Measurements from ENCODE around the gene TEX29. TPM values are rescaled to one million over a fixed set of nuclear protein-coding genes. Genes with fewer than 3 reads are reported as not detected.

Gene TEX29
- total RNA-seq, 2 donors from 2014 or later, result 1.7 to 2.2 TPM

DNA sequence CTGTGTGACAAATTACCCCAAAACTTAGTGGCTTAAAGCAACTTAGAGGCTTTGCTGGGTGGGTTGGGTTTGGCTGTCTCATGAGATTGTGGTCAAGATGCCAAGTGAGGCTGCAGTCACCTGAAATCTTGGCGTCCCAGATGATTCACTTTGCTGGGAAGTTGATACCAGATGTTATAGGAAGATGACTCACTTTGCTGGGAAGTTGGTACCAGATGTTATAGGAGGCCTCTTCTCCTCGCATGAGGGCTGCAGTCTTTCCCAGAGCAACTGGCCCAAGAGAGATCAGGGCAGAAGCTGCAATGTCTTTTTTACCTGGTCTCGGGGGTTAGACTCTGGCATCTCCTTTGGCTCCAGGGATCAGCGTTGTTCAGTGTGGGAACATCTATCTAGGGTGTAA lies 16.8 kb downstream of the TEX29 start:
- no peak overlapping the region for H3K27ac Mint-ChIP-seq
- no peak overlapping the region for H3K4me3 Mint-ChIP-seq
- no peaks in the 10 kb centered on the region for H3K27me3 Mint-ChIP-seq
- peak; percentile 29 for ATAC-seq (replicated peaks)
- peaks cover 6% of the 10 kb centered on the region for H3K36me3 Mint-ChIP-seq (ENCODE audit: low read depth)
- peaks cover 10% of the 10 kb centered on the region for H3K9me3 Mint-ChIP-seq
- no peaks in the 10 kb centered on the region for H3K4me1 Mint-ChIP-seq

DNA sequence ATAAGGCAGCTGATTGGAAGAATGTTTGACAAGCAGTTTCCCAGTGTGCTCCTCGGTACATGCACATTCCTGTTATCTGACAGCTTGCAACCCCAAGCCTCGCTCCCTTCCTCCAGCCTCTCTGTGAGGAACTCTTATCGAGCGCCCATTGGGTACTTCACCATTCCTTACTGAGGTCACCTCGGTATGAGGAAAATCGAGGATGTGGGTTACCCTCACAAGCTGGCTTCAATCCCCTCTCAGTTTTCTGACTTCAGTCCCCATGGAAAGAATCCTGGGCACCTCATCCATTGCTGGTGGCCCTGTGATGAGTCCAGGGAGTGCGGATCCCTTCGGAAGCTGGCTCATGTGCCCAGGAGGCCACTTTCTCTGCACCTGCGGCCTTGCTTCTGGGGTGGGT lies 17.3 kb downstream of the TEX29 start:
- no peak for ATAC-seq (replicated peaks)
- Mint-ChIP-seq H3K4me1 (no peaks in the 10 kb centered on the region), H3K4me3 (no peak overlapping the region), H3K27me3 (no peaks in the 10 kb centered on the region), H3K27ac (no peak overlapping the region), H3K36me3 (ENCODE audit: low read depth) (peaks cover 6% of the 10 kb centered on the region), H3K9me3 (peaks cover 10% of the 10 kb centered on the region)

DNA sequence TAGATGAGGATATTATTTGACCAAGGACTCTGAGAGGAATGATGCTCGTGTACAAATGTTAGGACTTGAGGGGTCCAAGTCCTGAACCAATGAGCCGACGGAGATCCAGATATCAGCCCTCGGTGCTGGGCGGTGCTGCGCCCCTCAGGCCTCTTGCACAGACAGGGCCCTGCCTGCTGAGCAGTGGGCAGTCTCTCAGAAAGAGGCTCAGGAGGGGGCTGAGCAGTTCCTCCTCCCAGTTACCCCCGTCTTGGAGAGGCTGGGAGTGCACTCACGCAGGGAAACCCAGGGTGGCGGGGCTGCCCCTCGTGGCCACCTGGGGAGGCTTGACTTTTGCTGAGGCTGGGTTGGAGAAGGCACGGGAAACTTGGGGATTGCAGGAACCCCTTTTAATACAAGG lies 18.4 kb downstream of the TEX29 start:
- Mint-ChIP-seq H3K4me1 (no peaks in the 10 kb centered on the region), H3K36me3 (ENCODE audit: low read depth) (peaks cover 13% of the 10 kb centered on the region), H3K9me3 (peaks cover 3% of the 10 kb centered on the region), H3K27me3 (no peaks in the 10 kb centered on the region), H3K4me3 (no peak overlapping the region), H3K27ac (peak overlapping the region; percentile 30)
- ATAC-seq (replicated peaks), result no peak

DNA sequence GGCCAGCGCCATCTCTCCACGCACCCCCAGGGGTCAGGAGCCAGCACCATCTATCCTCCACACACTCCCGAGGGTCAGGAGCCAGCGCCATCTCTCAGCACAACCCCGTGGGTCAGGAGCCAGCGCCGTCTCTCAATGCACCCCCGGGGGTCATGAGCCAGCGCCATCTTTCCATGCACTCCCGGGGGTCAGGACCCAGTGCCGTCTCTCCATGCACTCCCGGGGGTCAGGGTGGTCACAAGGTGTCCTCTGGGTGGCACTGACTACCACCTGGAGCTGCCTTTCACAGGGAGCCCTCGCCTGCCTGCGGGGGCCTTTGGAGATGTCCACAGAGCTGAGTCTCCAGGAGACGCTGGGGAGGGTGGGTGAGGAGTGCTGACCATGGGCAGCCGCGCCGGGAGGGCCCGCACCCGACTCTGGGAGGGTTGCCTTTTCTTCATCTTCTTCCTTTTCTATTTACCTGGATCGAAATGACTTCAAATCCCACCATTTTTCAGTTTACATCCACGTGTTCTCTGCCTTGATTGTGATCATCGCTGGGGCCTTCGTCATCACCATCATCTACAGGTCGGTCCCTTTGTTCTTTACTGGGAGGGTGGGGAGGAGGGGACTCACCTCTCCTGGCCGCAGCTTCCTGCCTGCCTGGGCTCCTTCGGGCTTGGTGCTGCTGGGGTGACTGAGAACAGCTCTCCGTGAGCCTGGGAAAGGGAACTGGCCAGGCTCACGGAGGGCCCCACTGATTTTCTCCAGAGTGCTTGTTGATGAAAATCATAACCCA lies 19.1 kb downstream of the TEX29 start:
- H3K9me3 Mint-ChIP-seq, result peaks cover 3% of the 10 kb centered on the region
- no peak overlapping the region for H3K4me3 Mint-ChIP-seq
- no peak overlapping the region for H3K27ac Mint-ChIP-seq
- H3K4me1 Mint-ChIP-seq, result no peaks in the 10 kb centered on the region
- no peak for ATAC-seq (replicated peaks)
- peaks cover 17% of the 10 kb centered on the region for H3K36me3 Mint-ChIP-seq (ENCODE audit: low read depth)
- no peaks in the 10 kb centered on the region for H3K27me3 Mint-ChIP-seq

DNA sequence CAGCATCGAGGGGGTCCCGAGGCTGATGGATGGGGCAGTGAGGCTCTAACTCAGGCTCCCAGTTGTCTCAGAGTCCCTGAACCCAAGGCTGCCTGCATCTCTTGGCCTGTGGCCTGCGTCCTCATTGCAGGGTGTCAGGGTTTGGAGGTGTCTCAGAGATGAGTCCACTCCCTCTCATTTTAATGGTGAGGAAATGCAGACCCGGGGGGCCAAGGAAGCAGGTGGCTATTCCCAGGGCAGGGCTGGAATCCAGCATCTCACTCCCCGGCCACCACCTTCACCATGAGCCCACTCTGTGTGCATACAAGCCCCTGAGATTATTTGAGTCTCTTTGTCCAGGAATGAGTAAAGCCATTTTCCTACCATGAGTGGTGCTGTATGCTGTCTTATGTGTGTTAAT lies 21.4 kb downstream of the TEX29 start:
- peaks cover 3% of the 10 kb centered on the region for H3K9me3 Mint-ChIP-seq
- no peaks in the 10 kb centered on the region for H3K27me3 Mint-ChIP-seq
- no peak for ATAC-seq (replicated peaks)
- H3K4me1 Mint-ChIP-seq, result no peaks in the 10 kb centered on the region
- H3K36me3 Mint-ChIP-seq (ENCODE audit: low read depth), result peaks cover 17% of the 10 kb centered on the region
- H3K4me3 Mint-ChIP-seq, result no peak overlapping the region
- no peak overlapping the region for H3K27ac Mint-ChIP-seq

DNA sequence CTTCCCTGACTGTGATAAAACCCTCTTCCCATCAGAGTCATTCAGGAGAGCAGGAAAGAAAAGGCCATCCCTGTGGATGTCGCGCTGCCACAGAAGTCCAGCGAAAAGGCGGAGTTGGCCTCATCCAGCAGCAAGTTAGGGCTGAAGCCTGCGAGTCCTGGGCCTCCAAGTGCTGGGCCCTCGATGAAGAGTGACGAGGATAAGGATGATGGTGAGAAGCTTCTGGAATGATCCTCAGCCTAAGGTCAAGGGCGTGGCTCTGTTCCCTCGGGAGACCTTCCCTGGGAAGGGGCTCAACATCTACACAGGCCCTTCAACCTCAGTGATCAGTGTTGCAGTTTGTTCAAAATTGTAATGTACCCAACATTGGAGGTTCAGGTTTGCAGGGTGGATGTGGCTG lies 22.3 kb downstream of the TEX29 start:
- H3K27me3 Mint-ChIP-seq, result no peaks in the 10 kb centered on the region
- no peak overlapping the region for H3K27ac Mint-ChIP-seq
- H3K9me3 Mint-ChIP-seq, result peaks cover 3% of the 10 kb centered on the region
- peaks cover 11% of the 10 kb centered on the region for H3K36me3 Mint-ChIP-seq (ENCODE audit: low read depth)
- ATAC-seq (replicated peaks), result no peak
- H3K4me3 Mint-ChIP-seq, result no peak overlapping the region
- no peaks in the 10 kb centered on the region for H3K4me1 Mint-ChIP-seq

DNA sequence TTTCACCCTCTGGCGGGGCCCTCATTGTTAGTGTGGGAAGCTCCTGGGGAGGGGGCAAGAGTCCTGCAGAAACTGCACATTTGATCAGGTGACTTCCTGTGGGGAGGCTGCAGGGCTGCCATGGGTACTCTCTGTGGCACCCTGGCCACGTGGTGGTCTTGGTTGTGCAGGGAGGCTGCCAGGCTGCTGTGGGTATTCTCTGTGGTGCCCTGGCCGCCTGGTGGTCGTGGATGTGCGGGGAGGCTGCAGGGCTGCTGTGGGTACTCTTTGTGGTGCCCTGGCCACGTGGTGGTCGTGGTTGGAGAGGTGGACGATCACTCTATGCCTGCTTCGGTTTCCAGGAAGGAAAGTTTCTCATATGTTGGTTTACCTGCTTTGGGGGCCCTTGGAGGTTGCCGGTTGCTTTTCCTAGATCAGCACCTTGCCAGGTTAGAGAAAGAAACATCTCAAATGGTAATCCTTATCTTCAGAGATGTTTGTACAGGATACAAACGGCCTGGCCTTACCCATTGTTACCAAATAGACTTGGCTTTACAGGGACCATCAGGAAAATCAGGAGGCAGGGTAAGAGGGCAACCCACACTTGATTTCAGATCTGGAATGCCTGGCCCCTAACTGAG lies 22.9 kb downstream of the TEX29 start:
- Mint-ChIP-seq H3K4me1 (no peaks in the 10 kb centered on the region), H3K4me3 (no peak overlapping the region), H3K36me3 (ENCODE audit: low read depth) (peaks cover 11% of the 10 kb centered on the region), H3K9me3 (peaks cover 3% of the 10 kb centered on the region), H3K27me3 (no peaks in the 10 kb centered on the region), H3K27ac (no peak overlapping the region)
- ATAC-seq (replicated peaks), result no peak

DNA sequence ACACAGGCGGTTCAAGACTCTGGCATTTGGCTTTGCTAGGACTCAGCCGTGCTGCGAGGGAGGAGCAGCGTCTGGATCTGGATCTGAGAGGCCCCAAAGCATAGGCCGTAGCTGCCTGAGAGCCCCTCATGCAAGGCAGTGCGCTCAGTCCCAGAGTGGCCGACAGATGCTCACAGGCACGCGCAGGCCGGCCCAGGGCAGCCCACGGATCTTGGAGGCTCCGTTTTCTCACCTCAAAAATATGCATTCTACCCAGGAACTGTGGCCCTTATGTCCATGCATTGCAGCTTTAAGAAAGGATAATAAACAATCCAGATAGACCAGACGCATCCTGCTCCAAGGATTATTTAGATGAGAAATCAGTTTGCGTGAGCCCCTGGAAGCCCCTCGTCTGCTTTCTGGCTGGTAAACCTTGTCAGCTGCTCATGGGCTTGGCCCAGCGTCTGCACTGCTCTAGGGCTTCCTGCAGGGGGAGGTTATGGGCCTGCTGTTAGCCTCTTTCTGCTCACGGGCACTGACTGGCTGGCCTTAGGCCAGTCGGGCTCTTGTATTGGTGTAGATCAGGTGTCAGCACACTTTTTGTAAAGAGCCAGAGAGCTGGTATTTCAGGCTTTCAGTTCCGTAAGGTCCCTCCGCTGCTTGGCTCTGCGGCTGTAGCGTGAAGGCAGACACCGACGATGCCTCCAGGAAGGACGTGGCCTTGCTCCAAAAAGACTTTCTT lies 24.2 kb downstream of the TEX29 start:
- Mint-ChIP-seq H3K36me3 (ENCODE audit: low read depth) (peaks cover 11% of the 10 kb centered on the region), H3K4me1 (no peaks in the 10 kb centered on the region), H3K9me3 (no peaks in the 10 kb centered on the region), H3K27me3 (no peaks in the 10 kb centered on the region), H3K4me3 (no peak overlapping the region), H3K27ac (no peak overlapping the region)
- ATAC-seq (replicated peaks), result no peak

DNA sequence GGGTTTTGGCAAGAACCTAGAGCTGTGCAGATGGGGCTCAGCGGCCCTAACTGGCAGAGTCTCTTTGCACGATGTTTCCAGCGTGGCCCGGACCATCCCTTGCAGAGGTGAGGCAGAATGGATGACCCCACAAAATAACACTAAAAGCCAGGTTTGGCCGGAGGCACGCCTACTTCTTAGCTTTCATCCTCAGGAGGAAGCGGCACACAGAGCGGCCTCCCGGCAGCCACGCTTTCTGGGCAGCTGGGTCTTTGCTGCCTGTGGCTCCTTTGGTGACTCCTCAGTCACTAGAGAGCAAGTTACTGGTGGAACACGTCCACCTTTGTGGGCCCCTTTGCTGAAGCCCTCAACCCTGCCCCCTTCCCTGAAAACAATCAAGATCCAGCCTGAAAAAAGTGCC lies 25.2 kb downstream of the TEX29 start:
- Mint-ChIP-seq H3K4me1 (no peaks in the 10 kb centered on the region), H3K9me3 (no peaks in the 10 kb centered on the region), H3K27me3 (no peaks in the 10 kb centered on the region), H3K27ac (no peak overlapping the region), H3K4me3 (no peak overlapping the region), H3K36me3 (ENCODE audit: low read depth) (peaks cover 11% of the 10 kb centered on the region)
- no peak for ATAC-seq (replicated peaks)

DNA sequence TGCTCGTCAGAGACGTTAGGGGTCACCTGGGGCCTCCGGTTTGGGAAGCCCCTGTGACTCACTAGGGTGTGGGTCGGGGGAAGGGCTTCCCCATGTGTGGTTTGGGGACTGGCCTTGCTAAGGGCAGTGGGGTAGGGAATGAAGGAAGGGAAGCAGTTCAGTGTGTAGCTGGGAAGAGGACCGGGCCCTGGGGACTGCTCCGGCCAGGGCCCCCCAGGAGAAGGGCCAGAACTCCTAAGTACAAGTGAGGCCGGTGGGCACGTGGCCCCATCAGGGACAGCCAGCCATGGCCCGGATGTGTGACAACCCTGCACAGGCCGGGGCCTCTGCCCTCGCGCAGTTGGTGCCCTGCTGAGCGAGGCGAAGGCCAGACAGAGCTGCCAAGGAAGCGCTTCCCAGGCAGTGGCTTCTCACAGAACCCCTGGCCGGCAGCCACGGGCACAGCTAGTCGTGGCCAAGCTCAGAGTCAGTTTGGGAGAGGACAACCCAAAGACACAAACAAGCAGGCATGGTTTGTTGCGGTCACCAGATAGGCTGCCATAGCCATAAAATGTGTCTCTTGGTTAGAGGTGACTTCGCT lies 25.7 kb downstream of the TEX29 start:
- ATAC-seq (replicated peaks), result no peak
- no peaks in the 10 kb centered on the region for H3K9me3 Mint-ChIP-seq
- H3K36me3 Mint-ChIP-seq (ENCODE audit: low read depth), result peaks cover 11% of the 10 kb centered on the region
- no peak overlapping the region for H3K27ac Mint-ChIP-seq
- no peaks in the 10 kb centered on the region for H3K27me3 Mint-ChIP-seq
- H3K4me1 Mint-ChIP-seq, result no peaks in the 10 kb centered on the region
- H3K4me3 Mint-ChIP-seq, result no peak overlapping the region

DNA sequence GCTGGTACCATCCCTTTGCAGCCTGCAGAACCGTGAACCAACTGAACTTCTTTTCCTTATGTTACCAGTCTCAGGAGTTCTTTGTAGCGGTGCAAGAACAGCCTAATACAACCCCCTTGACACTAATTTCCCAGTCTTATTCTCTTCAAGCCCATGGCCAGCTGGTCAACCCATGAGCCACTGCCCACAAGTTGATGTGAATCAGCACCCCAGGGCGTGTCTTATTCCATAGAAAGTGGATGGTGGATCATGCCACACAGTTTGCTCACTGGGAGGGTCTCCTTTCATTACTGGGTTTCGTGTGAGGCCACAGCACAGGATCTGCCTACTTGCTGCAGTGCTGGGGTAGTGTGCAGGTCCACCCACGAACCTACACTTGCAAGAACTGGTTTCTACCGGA lies 27.0 kb downstream of the TEX29 start:
- H3K27me3 Mint-ChIP-seq, result no peaks in the 10 kb centered on the region
- H3K9me3 Mint-ChIP-seq, result peaks cover 4% of the 10 kb centered on the region
- no peak overlapping the region for H3K4me3 Mint-ChIP-seq
- no peak for ATAC-seq (replicated peaks)
- H3K4me1 Mint-ChIP-seq, result no peaks in the 10 kb centered on the region
- H3K36me3 Mint-ChIP-seq (ENCODE audit: low read depth), result peaks cover 11% of the 10 kb centered on the region
- no peak overlapping the region for H3K27ac Mint-ChIP-seq

DNA sequence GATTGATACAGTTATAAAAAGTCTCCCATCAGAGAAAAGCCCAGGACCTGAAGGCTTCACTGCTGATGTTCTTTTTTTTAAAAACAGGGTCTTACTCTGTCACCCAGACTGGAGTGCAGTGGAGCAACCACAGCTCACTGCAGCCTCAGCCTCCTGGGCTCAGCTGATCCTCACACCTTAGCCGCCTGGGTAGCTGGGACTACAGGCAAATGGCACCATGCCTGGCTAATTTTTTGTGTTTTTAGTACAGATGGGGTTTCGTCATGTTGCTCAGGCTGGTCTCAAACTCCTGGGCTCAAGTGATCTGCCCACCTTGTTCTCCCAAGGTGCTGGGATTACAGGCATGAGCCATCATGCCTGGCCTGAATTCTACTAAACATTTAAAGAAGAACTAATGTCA lies 33.1 kb downstream of the TEX29 start:
- H3K4me3 Mint-ChIP-seq, result no peak overlapping the region
- no peaks in the 10 kb centered on the region for H3K36me3 Mint-ChIP-seq (ENCODE audit: low read depth)
- H3K4me1 Mint-ChIP-seq, result no peaks in the 10 kb centered on the region
- peaks cover 4% of the 10 kb centered on the region for H3K9me3 Mint-ChIP-seq
- peaks cover 5% of the 10 kb centered on the region for H3K27me3 Mint-ChIP-seq
- ATAC-seq (replicated peaks), result no peak
- H3K27ac Mint-ChIP-seq, result no peak overlapping the region

DNA sequence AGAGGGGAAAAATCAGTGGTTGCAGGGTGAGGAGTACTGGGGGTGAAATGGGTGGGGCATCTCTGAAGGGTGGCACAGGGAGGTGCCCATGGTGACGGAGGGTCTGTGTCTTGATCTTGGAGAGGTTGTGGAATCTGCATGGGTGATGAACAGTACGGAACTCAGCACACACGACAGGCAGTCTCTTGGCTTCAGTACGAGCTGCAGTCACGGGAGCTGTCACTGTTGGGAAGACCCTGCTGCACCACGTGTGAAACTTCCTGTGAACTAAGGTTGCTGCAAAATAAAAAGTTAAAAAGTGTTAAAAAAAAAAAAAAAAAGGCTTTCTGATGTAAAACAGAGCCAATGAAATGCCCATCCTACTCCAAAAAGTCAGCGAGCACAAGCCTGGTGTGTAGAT lies 34.3 kb downstream of the TEX29 start:
- Mint-ChIP-seq H3K36me3 (ENCODE audit: low read depth) (no peaks in the 10 kb centered on the region), H3K9me3 (peaks cover 4% of the 10 kb centered on the region), H3K4me3 (no peak overlapping the region), H3K27me3 (peaks cover 5% of the 10 kb centered on the region), H3K4me1 (no peaks in the 10 kb centered on the region), H3K27ac (no peak overlapping the region)
- no peak for ATAC-seq (replicated peaks)

DNA sequence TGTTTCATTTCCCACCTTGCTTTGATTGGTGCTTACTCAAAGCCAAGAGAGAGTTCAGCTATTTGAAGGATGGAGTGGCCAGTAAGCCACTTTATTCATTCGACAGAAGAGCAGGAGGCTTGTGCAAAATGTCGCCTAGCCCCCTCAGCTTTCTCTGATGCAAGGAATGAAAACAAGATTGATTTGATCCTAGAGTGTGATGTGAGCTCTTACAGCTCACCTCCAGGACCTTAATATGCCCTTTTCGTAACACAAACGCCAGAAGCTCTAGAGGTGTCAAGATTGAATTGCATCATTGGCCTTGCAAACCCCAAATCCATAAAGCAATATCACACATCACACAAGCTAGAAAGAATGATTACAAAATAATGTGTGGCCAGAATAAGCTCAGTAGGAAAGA lies 36.4 kb downstream of the TEX29 start:
- H3K9me3 Mint-ChIP-seq, result peaks cover 4% of the 10 kb centered on the region
- no peak overlapping the region for H3K27ac Mint-ChIP-seq
- no peaks in the 10 kb centered on the region for H3K36me3 Mint-ChIP-seq (ENCODE audit: low read depth)
- H3K4me3 Mint-ChIP-seq, result no peak overlapping the region
- no peaks in the 10 kb centered on the region for H3K4me1 Mint-ChIP-seq
- ATAC-seq (replicated peaks), result no peak
- peaks cover 5% of the 10 kb centered on the region for H3K27me3 Mint-ChIP-seq

Measured in activated T-helper 17 cell treated with anti-CD3 and anti-CD28 coated beads, Interleukin-2, amount 50 U/mL, for 72 hours (primary cell).